Measurements from ENCODE around the gene RASD1.
A peak's percentile ranks its signal among the peaks of the same experiment; 100 is the strongest.

Gene RASD1

DNA sequence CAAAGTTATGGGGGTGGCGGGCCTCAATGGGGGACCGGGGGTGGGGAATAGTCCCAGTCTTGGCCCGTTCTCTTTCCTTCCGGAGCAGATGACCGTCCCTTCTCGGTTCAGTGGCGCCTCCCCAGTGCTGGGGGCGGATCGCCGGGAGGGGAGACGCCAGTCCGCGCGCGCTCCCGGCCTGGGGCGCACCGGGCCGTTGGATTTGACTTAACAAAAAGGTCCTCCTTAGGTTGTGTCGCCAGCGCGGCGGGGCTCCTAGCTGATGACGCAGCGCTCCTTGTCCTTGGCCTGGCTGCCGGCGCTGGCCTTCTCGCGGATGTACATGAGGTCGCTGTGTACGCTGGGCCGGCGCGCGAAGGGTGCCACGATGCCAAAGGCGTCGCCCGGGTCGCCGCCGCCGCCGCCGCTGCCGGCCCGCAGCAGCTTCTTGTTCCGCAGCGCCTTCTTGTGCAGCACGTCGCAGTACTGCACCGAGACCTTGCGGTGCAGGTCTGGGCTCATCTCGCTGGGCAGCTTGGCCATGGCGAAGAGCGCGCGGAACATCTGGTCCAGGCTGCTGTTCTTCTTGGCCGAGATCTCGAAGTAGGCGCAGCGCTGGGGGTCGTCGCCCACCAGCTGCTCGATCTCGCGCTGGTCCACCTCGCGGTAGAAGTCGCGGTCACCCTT is 1.2 kb downstream of the RASD1 start:
- no peak for DNase-seq (ENCODE audit: low read depth in 1 of 2, low spot score in 1 of 2)
- TF ChIP-seq SPI1 (IDR thresholded peaks at IDR 0.05; ENCODE audit: borderline replicate concordance, low read depth) = no peak
- Histone ChIP-seq H3K4me3 (replicated peaks; ENCODE audit: insufficient read depth, low read length) (no peak overlapping the region), H3K27ac (replicated peaks) (no peak overlapping the region), H3K27me3 (ENCODE audit: insufficient read depth, poor library complexity, severe bottlenecking) (no peaks in the 10 kb centered on the region)

DNA sequence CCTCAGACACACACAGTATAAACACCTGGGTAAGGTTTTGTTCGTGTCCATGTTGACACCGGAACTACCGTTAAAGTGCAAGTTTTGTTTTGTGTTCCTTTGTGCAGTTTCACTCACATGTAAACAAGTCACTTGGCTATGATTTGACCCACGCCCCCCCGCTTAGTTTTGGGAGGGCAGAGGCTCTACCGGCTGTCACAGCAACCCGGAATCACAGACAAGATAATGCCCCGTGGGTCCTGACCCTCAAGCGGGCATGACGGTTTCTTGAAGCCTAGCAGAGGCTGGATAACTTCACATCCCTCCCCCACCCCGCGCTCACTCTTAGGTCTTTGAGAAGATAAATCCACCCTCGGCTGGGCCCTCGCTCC is 1.7 kb downstream of the RASD1 start:
- Histone ChIP-seq H3K27ac (replicated peaks) (no peak overlapping the region), H3K4me3 (replicated peaks; ENCODE audit: insufficient read depth, low read length) (no peak overlapping the region), H3K27me3 (ENCODE audit: insufficient read depth, poor library complexity, severe bottlenecking) (no peaks in the 10 kb centered on the region)
- DNase-seq (ENCODE audit: low read depth in 1 of 2, low spot score in 1 of 2) = no peak
- TF ChIP-seq, protein P1, sequence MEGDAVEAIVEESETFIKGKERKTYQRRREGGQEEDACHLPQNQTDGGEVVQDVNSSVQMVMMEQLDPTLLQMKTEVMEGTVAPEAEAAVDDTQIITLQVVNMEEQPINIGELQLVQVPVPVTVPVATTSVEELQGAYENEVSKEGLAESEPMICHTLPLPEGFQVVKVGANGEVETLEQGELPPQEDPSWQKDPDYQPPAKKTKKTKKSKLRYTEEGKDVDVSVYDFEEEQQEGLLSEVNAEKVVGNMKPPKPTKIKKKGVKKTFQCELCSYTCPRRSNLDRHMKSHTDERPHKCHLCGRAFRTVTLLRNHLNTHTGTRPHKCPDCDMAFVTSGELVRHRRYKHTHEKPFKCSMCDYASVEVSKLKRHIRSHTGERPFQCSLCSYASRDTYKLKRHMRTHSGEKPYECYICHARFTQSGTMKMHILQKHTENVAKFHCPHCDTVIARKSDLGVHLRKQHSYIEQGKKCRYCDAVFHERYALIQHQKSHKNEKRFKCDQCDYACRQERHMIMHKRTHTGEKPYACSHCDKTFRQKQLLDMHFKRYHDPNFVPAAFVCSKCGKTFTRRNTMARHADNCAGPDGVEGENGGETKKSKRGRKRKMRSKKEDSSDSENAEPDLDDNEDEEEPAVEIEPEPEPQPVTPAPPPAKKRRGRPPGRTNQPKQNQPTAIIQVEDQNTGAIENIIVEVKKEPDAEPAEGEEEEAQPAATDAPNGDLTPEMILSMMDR (IDR thresholded peaks at IDR 0.05; ENCODE audit: insufficient read depth, low read length) = no peak
- TF ChIP-seq SPI1 (IDR thresholded peaks at IDR 0.05; ENCODE audit: borderline replicate concordance, low read depth) (no peak), GABPA (IDR thresholded peaks at IDR 0.05; ENCODE audit: low read depth) (no peak), POLR2AphosphoS5 (IDR thresholded peaks at IDR 0.05; ENCODE audit: low read depth) (no peak)
- TF ChIP-seq, protein P2, sequence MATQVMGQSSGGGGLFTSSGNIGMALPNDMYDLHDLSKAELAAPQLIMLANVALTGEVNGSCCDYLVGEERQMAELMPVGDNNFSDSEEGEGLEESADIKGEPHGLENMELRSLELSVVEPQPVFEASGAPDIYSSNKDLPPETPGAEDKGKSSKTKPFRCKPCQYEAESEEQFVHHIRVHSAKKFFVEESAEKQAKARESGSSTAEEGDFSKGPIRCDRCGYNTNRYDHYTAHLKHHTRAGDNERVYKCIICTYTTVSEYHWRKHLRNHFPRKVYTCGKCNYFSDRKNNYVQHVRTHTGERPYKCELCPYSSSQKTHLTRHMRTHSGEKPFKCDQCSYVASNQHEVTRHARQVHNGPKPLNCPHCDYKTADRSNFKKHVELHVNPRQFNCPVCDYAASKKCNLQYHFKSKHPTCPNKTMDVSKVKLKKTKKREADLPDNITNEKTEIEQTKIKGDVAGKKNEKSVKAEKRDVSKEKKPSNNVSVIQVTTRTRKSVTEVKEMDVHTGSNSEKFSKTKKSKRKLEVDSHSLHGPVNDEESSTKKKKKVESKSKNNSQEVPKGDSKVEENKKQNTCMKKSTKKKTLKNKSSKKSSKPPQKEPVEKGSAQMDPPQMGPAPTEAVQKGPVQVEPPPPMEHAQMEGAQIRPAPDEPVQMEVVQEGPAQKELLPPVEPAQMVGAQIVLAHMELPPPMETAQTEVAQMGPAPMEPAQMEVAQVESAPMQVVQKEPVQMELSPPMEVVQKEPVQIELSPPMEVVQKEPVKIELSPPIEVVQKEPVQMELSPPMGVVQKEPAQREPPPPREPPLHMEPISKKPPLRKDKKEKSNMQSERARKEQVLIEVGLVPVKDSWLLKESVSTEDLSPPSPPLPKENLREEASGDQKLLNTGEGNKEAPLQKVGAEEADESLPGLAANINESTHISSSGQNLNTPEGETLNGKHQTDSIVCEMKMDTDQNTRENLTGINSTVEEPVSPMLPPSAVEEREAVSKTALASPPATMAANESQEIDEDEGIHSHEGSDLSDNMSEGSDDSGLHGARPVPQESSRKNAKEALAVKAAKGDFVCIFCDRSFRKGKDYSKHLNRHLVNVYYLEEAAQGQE (IDR thresholded peaks at IDR 0.05; ENCODE audit: insufficient replicate concordance, low read depth) = no peak

DNA sequence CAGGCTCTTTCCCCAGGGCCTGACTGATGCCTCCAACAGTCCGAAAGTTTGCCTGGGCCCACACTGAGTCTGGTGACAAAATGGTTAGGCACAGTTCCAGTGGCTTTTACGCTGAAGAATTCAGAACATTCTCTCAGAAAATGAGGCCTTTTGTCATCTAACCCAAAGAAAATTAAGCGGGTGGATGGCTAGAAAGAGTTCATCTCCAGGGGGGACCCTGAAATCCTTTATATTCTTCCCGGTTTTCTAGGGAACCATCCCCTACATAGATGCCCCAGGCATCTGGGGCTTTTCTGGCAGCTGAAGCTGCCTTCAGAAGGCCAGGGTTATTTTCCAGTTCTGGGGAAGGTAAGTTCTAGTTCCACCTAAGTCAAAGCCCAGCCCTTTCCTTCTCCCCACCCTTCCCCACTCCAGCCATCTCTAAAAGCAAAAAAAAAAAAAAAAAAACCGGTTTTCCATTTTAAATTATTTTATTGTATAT is 2.2 kb downstream of the RASD1 start:
- DNase-seq (ENCODE audit: low read depth in 1 of 2, low spot score in 1 of 2) = no peak
- Histone ChIP-seq H3K27ac (replicated peaks) (no peak overlapping the region), H3K4me3 (replicated peaks; ENCODE audit: insufficient read depth, low read length) (no peak overlapping the region), H3K27me3 (ENCODE audit: insufficient read depth, poor library complexity, severe bottlenecking) (no peaks in the 10 kb centered on the region)
- no peak for TF ChIP-seq SPI1 (IDR thresholded peaks at IDR 0.05; ENCODE audit: borderline replicate concordance, low read depth)
- TF ChIP-seq, protein P2 (IDR thresholded peaks at IDR 0.05; ENCODE audit: insufficient replicate concordance, low read depth) = no peak
- TF ChIP-seq, protein P1 (IDR thresholded peaks at IDR 0.05; ENCODE audit: insufficient read depth, low read length) = no peak
- no peak for TF ChIP-seq GABPA (IDR thresholded peaks at IDR 0.05; ENCODE audit: low read depth)
- TF ChIP-seq POLR2AphosphoS5 (IDR thresholded peaks at IDR 0.05; ENCODE audit: low read depth) = no peak

DNA sequence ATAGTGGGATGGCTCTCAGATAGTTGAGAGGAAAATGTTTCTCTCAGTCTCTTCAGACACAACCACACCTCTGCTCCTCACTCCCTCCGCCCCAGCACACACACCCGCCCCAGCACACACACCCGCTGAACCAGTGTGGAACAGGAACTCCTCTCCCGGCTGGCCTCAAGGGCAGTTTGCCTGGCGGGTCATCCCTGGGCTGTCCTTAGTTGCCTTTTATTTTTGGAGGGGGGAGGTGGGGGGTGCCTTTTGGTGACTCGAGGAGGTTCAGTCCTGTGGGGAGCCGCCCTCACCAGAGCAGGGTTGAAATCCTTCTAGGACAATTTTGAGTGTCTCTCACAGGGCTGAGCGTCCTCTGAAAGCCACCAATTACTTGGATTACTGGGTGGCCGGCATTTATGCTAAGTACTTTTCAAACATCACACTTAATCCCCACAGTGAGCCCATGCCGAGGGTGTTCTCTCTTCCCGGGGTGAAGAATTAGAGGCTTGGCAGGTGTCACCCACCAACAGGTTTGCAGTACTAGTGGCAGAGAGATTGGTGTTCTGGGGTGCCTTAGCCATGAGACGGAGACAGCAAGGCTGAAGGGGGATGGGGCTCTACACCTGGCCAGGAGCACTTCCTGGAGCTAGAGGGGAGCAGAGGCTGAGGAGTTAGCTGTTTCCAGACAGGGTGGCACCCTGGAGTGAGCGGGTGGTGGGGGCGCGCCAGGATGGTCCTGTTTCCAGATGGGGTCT is 2.8 kb downstream of the RASD1 start:
- Histone ChIP-seq H3K4me3 (replicated peaks; ENCODE audit: insufficient read depth, low read length) (no peak overlapping the region), H3K27ac (replicated peaks) (no peak overlapping the region), H3K27me3 (ENCODE audit: insufficient read depth, poor library complexity, severe bottlenecking) (no peaks in the 10 kb centered on the region)
- TF ChIP-seq POLR2AphosphoS5 (IDR thresholded peaks at IDR 0.05; ENCODE audit: low read depth) (no peak), GABPA (IDR thresholded peaks at IDR 0.05; ENCODE audit: low read depth) (no peak)
- DNase-seq (ENCODE audit: low read depth in 1 of 2, low spot score in 1 of 2) = peak in 1 of 2 experiments; percentile 25

All from HL-60 (cell line).